Measurements from ENCODE around the gene PPIF. TPM values are rescaled to one million over a fixed set of nuclear protein-coding genes. Genes with fewer than 3 reads are reported as not detected.

PPIF gene
- total and polyA plus RNA-seq, 2 donors (not counting 1 experiment from before 2014, with no cell fraction given): 50.4 to 100 TPM

GRCh38 chr10:79346012-79346340, 1.3 kb upstream of the PPIF start:
- no peak for TF ChIP-seq EZH2 (IDR thresholded peaks at IDR 0.05; ENCODE audit: borderline replicate concordance, insufficient read depth, low read depth, low read length, poor library complexity, severe bottlenecking)
- TF ChIP-seq, protein P1, sequence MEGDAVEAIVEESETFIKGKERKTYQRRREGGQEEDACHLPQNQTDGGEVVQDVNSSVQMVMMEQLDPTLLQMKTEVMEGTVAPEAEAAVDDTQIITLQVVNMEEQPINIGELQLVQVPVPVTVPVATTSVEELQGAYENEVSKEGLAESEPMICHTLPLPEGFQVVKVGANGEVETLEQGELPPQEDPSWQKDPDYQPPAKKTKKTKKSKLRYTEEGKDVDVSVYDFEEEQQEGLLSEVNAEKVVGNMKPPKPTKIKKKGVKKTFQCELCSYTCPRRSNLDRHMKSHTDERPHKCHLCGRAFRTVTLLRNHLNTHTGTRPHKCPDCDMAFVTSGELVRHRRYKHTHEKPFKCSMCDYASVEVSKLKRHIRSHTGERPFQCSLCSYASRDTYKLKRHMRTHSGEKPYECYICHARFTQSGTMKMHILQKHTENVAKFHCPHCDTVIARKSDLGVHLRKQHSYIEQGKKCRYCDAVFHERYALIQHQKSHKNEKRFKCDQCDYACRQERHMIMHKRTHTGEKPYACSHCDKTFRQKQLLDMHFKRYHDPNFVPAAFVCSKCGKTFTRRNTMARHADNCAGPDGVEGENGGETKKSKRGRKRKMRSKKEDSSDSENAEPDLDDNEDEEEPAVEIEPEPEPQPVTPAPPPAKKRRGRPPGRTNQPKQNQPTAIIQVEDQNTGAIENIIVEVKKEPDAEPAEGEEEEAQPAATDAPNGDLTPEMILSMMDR (IDR thresholded peaks at IDR 0.05): no peak

More at GRCh38 chr10:79346012-79346340, 1.3 kb upstream of the PPIF start:
- intact Hi-C loops (cut with micrococcal nuclease): loop anchor here (5.0 kb wide), 1 partner anchor 279 kb away; the partner anchor contains the start of gene ZMIZ1
- H3K27ac ChIP-seq (ENCODE audit: low read length in 2 of 2): no peak overlapping the region
- H3K79me2 ChIP-seq (ENCODE audit: control insufficient read depth, insufficient read depth, low read length): peaks cover 26% of the 10 kb centered on the region
- DNase-seq (no peak), ATAC-seq (ENCODE audit: low read depth) (no peak)
- H3K4me3 ChIP-seq (ENCODE audit: control extremely low read depth in 1 of 5, extremely low read depth in 1 of 5, insufficient read depth in 1 of 5, low read depth in 2 of 5, low read length in 4 of 5): no peak overlapping the region
- Mint-ChIP-seq H3K4me1 (peaks cover 24% of the 10 kb centered on the region), H3K27me3 (no peaks in the 10 kb centered on the region), H3K4me3 (peak overlapping the region; percentile 26), H3K27ac (peak overlapping the region; percentile 26), H3K9me3 (ENCODE audit: insufficient read depth) (no peaks in the 10 kb centered on the region)
- H3K27me3 ChIP-seq (replicated peaks in 1 of 4; ENCODE audit: control extremely low read depth in 1 of 4, control insufficient read depth in 3 of 4, insufficient read depth in 4 of 4, low read length in 3 of 4): no peaks in the 10 kb centered on the region
- H4K20me1 ChIP-seq (ENCODE audit: control insufficient read depth, insufficient read depth, low read length, poor library complexity, severe bottlenecking): peaks cover 10% of the 10 kb centered on the region
- POLR2A ChIA-PET: interaction anchor here (1.3 to 1.6 kb wide), 3 partner anchors 28 to 59 kb away, joined by 4 to 6 read pairs (median 4); no protein-coding TSS in a partner anchor
- WGBS (ENCODE audit: insufficient coverage): 100% methylated on average over 2 of the region's 2 CpGs
- no peak overlapping the region for H3K9ac ChIP-seq (ENCODE audit: low read length)
- H3K4me1 ChIP-seq (ENCODE audit: control insufficient read depth in 2 of 2, insufficient read depth in 2 of 2, low read length in 2 of 2): peaks cover 14 to 26% of the 10 kb centered on the region in 2 donors
- H3K36me3 ChIP-seq (replicated peaks in 1 of 2; ENCODE audit: control extremely low read depth in 1 of 2, control insufficient read depth in 1 of 2, extremely low read depth in 1 of 2, insufficient read depth in 2 of 2, low read length in 1 of 2): peaks cover 0 to 26% of the 10 kb centered on the region in 2 experiments
- CTCF ChIA-PET: interaction anchor here (1.0 to 3.8 kb wide), 8 partner anchors 12 to 151 kb away, joined by 3 to 15 read pairs (median 4); no protein-coding TSS in a partner anchor
- no peaks in the 10 kb centered on the region for H3K9me3 ChIP-seq (ENCODE audit: control extremely low read depth in 1 of 3, control insufficient read depth in 2 of 3, insufficient read depth in 1 of 3, low read length in 2 of 3)
- H2AFZ ChIP-seq (ENCODE audit: insufficient read depth, low read depth, low read length, poor library complexity, severe bottlenecking): no peak overlapping the region
- no peak overlapping the region for H3K4me2 ChIP-seq (replicated peaks; ENCODE audit: low read depth, low read length, poor library complexity, severe bottlenecking)
